GM12878 (cell line): Measurements from ENCODE around the gene TRIM72. TPM values are rescaled to one million over a fixed set of nuclear protein-coding genes. Genes with fewer than 3 reads are reported as not detected.

Source experiments
- ATF3 ChIP-seq: IDR thresholded peaks from 2 replicates; pipeline ENCODE4 v1.6.1; 2011; ENCODE audit warnings: low read depth, mild to moderate bottlenecking, low read length, moderate library complexity, borderline replicate concordance; ENCODE audit errors: extremely low read depth
- CBX3 ChIP-seq: fragments of 200-600 bp; sonication (generic); IDR thresholded peaks from 2 replicates; pipeline ENCODE4 v1.6.1; 2016; ENCODE audit warnings: low read depth, borderline replicate concordance
- CTCF ChIP-seq, 3 experiments: IDR thresholded peaks in 2 of 3; conservative IDR thresholded peaks in 1 of 3; 2 replicates each; pipeline ENCODE4 v1.5.1; 2011; ENCODE audit warnings: low read depth in 3 of 3, low read length in 3 of 3, mild to moderate bottlenecking in 3 of 3, control low read depth in 2 of 3, moderate library complexity in 2 of 3, inconsistent platforms in 1 of 3, mixed read lengths in 1 of 3; ENCODE audit not compliant: control insufficient read depth in 2 of 3, insufficient read depth in 1 of 3; ENCODE audit errors: extremely low read depth in 1 of 3
- FOS ChIP-seq: IDR thresholded peaks from 3 replicates; pipeline ENCODE4 v1.6.1; 2011; ENCODE audit warnings: borderline replicate concordance; ENCODE audit not compliant: insufficient read length; ENCODE audit errors: extremely low read depth
- FOXK2 ChIP-seq: fragments of 450-650 bp; IDR thresholded peaks from 2 replicates; pipeline ENCODE4 v1.6.1; 2017; ENCODE audit warnings: mild to moderate bottlenecking, moderate library complexity
- GATAD2B ChIP-seq: fragments of 450-650 bp; conservative IDR thresholded peaks from 2 replicates; pipeline ENCODE4 v1.6.1; 2017; ENCODE audit warnings: low read depth, mild to moderate bottlenecking, moderate library complexity
- HDGF ChIP-seq: fragments of 450-650 bp; IDR thresholded peaks from 2 replicates; pipeline ENCODE4 v1.6.1; 2016; ENCODE audit warnings: antibody characterized with exemption
- IRF5 ChIP-seq: fragments of 450-650 bp; IDR thresholded peaks from 2 replicates; pipeline ENCODE4 v1.6.1; 2017; ENCODE audit warnings: borderline replicate concordance
- JUND ChIP-seq: IDR thresholded peaks from 2 replicates; pipeline ENCODE4 v1.6.1; 2012; ENCODE audit warnings: low read depth, mild to moderate bottlenecking, low read length, improper control_type of control experiment, moderate library complexity
- LARP7 ChIP-seq: fragments of 450-650 bp; IDR thresholded peaks from 2 replicates; pipeline ENCODE4 v1.6.1; 2017; ENCODE audit warnings: mild to moderate bottlenecking
- NKRF ChIP-seq: fragments of 450-650 bp; conservative IDR thresholded peaks from 2 replicates; pipeline ENCODE4 v1.6.1; 2017; ENCODE audit warnings: mild to moderate bottlenecking, moderate library complexity
- NR2C1 ChIP-seq: fragments of 450-650 bp; IDR thresholded peaks from 2 replicates; pipeline ENCODE4 v1.6.1; 2017; ENCODE audit warnings: antibody characterized with exemption, mild to moderate bottlenecking, moderate library complexity
- NR2C2 ChIP-seq: IDR thresholded peaks from 2 replicates; pipeline ENCODE4 v1.6.1; 2011; ENCODE audit warnings: borderline replicate concordance, low read depth; ENCODE audit not compliant: control insufficient read depth, insufficient read length
- NR2F1 ChIP-seq: fragments of 450-650 bp; conservative IDR thresholded peaks from 2 replicates; pipeline ENCODE4 v1.6.1; 2017; ENCODE audit warnings: mild to moderate bottlenecking
- SIN3A ChIP-seq: IDR thresholded peaks from 2 replicates; pipeline ENCODE4 v1.6.1; 2012; ENCODE audit warnings: low read depth, low read length, improper control_type of control experiment
- SMAD5 ChIP-seq: IDR thresholded peaks from 2 replicates; pipeline ENCODE4 v1.6.1; 2016; ENCODE audit warnings: antibody characterized with exemption, low read depth
- polyA plus RNA-seq, 11 experiments: library from polyadenylated mRNA; depleted of rRNA in 4 of 11; unstranded in 6 of 11; stranded (reverse) in 5 of 11; fragments of >200 nt; fragmentation: Nextera tagmentation in 4 of 11; fragmentation: Illumina TruSeq in 1 of 11; extraction: Ambion mirVana in 4 of 11; extraction: Trizol in 1 of 11; gene quantifications; 1 replicate in 1 of 11; 2 replicates in 10 of 11; pipeline versions ENCODE4 v1.2.1 to v1.2.3, GENCODE V29; 2011 to 2016; ENCODE audit warnings: inconsistent platforms in 2 of 11, missing spikeins in 2 of 11, low read depth in 1 of 11
- total RNA-seq, 4 experiments: library from RNA; depleted of rRNA in 3 of 4; stranded (reverse); fragments of >200 nt in 3 of 4; fragmentation: Illumina TruSeq in 1 of 4; extraction: Trizol in 1 of 4; gene quantifications; 2 replicates each; pipeline versions ENCODE4 v1.2.1 to v1.2.3, GENCODE V29; 2013 to 2021
- TF ChIP-seq, protein P1 (sequence below): fragments of 450-650 bp; IDR thresholded peaks from 2 replicates; pipeline ENCODE4 v1.6.1; 2017; ENCODE audit warnings: mild to moderate bottlenecking, moderate library complexity
- TF ChIP-seq, protein P2 (sequence below): IDR thresholded peaks from 2 replicates; pipeline ENCODE4 v1.6.1; 2011; ENCODE audit warnings: mild to moderate bottlenecking, low read depth, low read length, moderate library complexity; ENCODE audit not compliant: insufficient replicate concordance

The TRIM72 gene
- total and polyA plus RNA-seq, 10 of the 15 experiments (the other 5 are each of a cell fraction or from before 2014, with no cell fraction given) = 0.03 to 1.2 (median 0.23) TPM; not detected in 1

DNA sequence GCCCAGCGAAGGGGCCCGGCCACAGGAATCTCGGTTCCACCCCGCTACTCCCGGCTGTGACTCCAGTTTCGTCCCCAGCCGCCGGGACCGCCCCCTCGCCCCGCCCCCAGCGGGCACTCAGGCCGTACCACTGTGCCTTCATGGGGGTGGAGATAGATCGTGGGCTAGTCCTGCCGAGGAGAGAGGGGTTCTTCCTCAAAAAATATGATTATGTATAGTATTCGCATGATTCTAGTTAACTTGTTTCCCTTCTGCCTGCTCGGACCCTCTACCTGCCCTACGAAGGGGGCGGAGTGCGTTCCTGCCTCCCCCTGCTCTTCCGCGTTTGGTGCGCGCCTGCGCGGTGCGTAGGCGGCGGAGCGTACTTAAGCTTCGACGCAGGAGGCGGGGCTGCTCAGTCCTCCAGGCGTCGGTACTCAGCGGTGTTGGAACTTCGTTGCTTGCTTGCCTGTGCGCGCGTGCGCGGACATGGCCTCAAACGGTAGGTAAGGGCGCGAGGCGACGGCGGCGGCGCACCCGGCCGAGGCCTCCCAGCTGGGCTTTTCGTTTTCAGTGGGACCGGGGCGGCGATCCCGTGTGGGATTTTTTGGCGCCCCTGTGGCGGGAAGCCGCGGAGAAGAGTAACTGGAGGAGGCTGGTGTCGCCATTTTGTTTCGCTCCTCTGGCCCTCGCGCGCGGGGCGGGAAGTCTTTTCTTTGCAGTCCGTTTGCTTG, 34.0 kb upstream of the TRIM72 start, which contains the start of gene FUS (continued):
- TF ChIP-seq SIN3A (peak; percentile 55), FOXK2 (peak; percentile 100), NR2C1 (no peak), NR2F1 (no peak; the same call in 1 of the 2 replicates), SMAD5 (peak; percentile 100), FOS (no peak), JUND (peak; percentile 100), HDGF (no peak), CTCF (IDR thresholded peaks at IDR 0.05 in 2 of 3, conservative IDR thresholded peaks at IDR 0.05 in 1 of 3; ENCODE audit: control insufficient read depth in 2 of 3, extremely low read depth in 1 of 3, insufficient read depth in 1 of 3, low read depth in 3 of 3, low read length in 3 of 3) (no peak), NKRF (peak; percentile 86), CBX3 (no peak), LARP7 (peak; percentile 96), NR2C2 (no peak), GATAD2B (0 out of 2 replicates have a peak, but pooled peaks have one; percentile 36), IRF5 (no peak), ATF3 (no peak)
- TF ChIP-seq, protein P1, sequence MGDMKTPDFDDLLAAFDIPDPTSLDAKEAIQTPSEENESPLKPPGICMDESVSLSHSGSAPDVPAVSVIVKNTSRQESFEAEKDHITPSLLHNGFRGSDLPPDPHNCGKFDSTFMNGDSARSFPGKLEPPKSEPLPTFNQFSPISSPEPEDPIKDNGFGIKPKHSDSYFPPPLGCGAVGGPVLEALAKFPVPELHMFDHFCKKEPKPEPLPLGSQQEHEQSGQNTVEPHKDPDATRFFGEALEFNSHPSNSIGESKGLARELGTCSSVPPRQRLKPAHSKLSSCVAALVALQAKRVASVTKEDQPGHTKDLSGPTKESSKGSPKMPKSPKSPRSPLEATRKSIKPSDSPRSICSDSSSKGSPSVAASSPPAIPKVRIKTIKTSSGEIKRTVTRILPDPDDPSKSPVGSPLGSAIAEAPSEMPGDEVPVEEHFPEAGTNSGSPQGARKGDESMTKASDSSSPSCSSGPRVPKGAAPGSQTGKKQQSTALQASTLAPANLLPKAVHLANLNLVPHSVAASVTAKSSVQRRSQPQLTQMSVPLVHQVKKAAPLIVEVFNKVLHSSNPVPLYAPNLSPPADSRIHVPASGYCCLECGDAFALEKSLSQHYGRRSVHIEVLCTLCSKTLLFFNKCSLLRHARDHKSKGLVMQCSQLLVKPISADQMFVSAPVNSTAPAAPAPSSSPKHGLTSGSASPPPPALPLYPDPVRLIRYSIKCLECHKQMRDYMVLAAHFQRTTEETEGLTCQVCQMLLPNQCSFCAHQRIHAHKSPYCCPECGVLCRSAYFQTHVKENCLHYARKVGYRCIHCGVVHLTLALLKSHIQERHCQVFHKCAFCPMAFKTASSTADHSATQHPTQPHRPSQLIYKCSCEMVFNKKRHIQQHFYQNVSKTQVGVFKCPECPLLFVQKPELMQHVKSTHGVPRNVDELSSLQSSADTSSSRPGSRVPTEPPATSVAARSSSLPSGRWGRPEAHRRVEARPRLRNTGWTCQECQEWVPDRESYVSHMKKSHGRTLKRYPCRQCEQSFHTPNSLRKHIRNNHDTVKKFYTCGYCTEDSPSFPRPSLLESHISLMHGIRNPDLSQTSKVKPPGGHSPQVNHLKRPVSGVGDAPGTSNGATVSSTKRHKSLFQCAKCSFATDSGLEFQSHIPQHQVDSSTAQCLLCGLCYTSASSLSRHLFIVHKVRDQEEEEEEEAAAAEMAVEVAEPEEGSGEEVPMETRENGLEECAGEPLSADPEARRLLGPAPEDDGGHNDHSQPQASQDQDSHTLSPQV = 0 out of 2 replicates have a peak, but pooled peaks have one; percentile 27
- TF ChIP-seq, protein P2, sequence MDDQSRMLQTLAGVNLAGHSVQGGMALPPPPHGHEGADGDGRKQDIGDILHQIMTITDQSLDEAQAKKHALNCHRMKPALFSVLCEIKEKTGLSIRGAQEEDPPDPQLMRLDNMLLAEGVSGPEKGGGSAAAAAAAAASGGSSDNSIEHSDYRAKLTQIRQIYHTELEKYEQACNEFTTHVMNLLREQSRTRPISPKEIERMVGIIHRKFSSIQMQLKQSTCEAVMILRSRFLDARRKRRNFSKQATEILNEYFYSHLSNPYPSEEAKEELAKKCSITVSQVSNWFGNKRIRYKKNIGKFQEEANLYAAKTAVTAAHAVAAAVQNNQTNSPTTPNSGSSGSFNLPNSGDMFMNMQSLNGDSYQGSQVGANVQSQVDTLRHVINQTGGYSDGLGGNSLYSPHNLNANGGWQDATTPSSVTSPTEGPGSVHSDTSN = peak; percentile 40
